Liver (tissue), 9 donors: Measurements from ENCODE around the gene SYCP2L. TPM values are rescaled to one million over a fixed set of nuclear protein-coding genes. Genes with fewer than 3 reads are reported as not detected.
"Not testable (repeated sequence)": the region's sequence is repeated elsewhere in the genome, so short reads cannot be mapped to it uniquely, and the experiment has no call there.

Experiments used
- DNase-seq: peaks from one replicate; pipeline ENCODE4 v3.0.0-alpha.2; 2017; ENCODE audit warnings: low spot score
- H3K27ac ChIP-seq, 2 donors: one replicate each; pipeline ENCODE4 v1.7.0; 2013; ENCODE audit warnings: inconsistent platforms in 2 of 2, low read length in 2 of 2, control low read depth in 1 of 2, low read depth in 1 of 2, mild to moderate bottlenecking in 1 of 2
- H3K27me3 ChIP-seq, 4 donors: one replicate each; pipeline versions ENCODE4 v1.6.1 to v1.7.0; 2013; ENCODE audit warnings: low read length in 3 of 4, inconsistent platforms in 1 of 4, mild to moderate bottlenecking in 1 of 4, moderate library complexity in 1 of 4; ENCODE audit not compliant: control insufficient read depth in 4 of 4, insufficient read depth in 4 of 4
- H3K36me3 ChIP-seq, 4 donors: one replicate each; pipeline versions ENCODE4 v1.6.1 to v1.7.0; 2013; ENCODE audit warnings: low read length in 3 of 4, mild to moderate bottlenecking in 3 of 4, low read depth in 1 of 4, moderate library complexity in 1 of 4; ENCODE audit not compliant: control insufficient read depth in 4 of 4, insufficient read depth in 3 of 4
- H3K4me1 ChIP-seq, 4 donors: one replicate each; pipeline versions ENCODE4 v1.6.1 to v1.7.0; 2013; ENCODE audit warnings: low read length in 3 of 4, mild to moderate bottlenecking in 3 of 4, moderate library complexity in 1 of 4; ENCODE audit not compliant: control insufficient read depth in 4 of 4, insufficient read depth in 4 of 4
- H3K4me3 ChIP-seq, 3 donors: one replicate each; pipeline versions ENCODE4 v1.6.1 to v1.7.0; 2013; ENCODE audit warnings: low read length in 3 of 3, control low read depth in 1 of 3, low read depth in 1 of 3, mild to moderate bottlenecking in 1 of 3
- H3K9ac ChIP-seq, 2 donors: one replicate each; pipeline ENCODE4 v1.7.0; 2013; ENCODE audit warnings: low read length in 2 of 2, mild to moderate bottlenecking in 2 of 2, moderate library complexity in 2 of 2, control low read depth in 1 of 2, low read depth in 1 of 2
- H3K9me3 ChIP-seq, 4 donors: one replicate each; pipeline versions ENCODE4 v1.6.1 to v1.7.0; 2013; ENCODE audit warnings: low read length in 3 of 4; ENCODE audit not compliant: control insufficient read depth in 4 of 4
- CTCF ChIP-seq: fragments of 150-350 bp; IDR thresholded peaks from 2 replicates; pipeline ENCODE4 v1.5.1; 2017; ENCODE audit warnings: improper control_type of control experiment, low read depth, low read length; ENCODE audit not compliant: missing input control
- EGR1 ChIP-seq, 2 donors: IDR thresholded peaks; 2 replicates each; pipeline ENCODE4 v1.6.1; 2016 to 2018; ENCODE audit warnings: antibody characterized with exemption in 2 of 2, low read depth in 2 of 2
- FOXA1 ChIP-seq: IDR thresholded peaks from 2 replicates; pipeline ENCODE4 v1.6.1; 2016; ENCODE audit warnings: antibody characterized with exemption
- FOXA2 ChIP-seq: IDR thresholded peaks from 2 replicates; pipeline ENCODE4 v1.6.1; 2016; ENCODE audit warnings: antibody characterized with exemption
- GABPA ChIP-seq, 2 donors: IDR thresholded peaks in 1 of 2; conservative IDR thresholded peaks in 1 of 2; 2 replicates each; pipeline ENCODE4 v1.6.1; 2016; ENCODE audit warnings: antibody characterized with exemption in 2 of 2, mild to moderate bottlenecking in 1 of 2, moderate library complexity in 1 of 2
- HNF4A ChIP-seq, 2 donors: conservative IDR thresholded peaks; 2 replicates each; pipeline ENCODE4 v1.6.1; 2016; ENCODE audit warnings: antibody characterized with exemption in 2 of 2, mild to moderate bottlenecking in 2 of 2
- HNF4G ChIP-seq: IDR thresholded peaks from 2 replicates; pipeline ENCODE4 v1.6.1; 2016; ENCODE audit warnings: antibody characterized with exemption
- REST ChIP-seq: IDR thresholded peaks from 2 replicates; pipeline ENCODE4 v1.6.1; 2016; ENCODE audit warnings: antibody characterized with exemption, mild to moderate bottlenecking
- YY1 ChIP-seq: IDR thresholded peaks from 2 replicates; pipeline ENCODE4 v1.6.1; 2016; ENCODE audit warnings: antibody characterized with exemption, mild to moderate bottlenecking
- ZBTB33 ChIP-seq: IDR thresholded peaks from 2 replicates; pipeline ENCODE4 v1.6.1; 2016; ENCODE audit warnings: antibody characterized with exemption
- WGBS: extraction: QIAGEN DNeasy Blood & Tissue Kit; methylation state at CpG from one replicate; pipeline ENCODE4 v1.1.7; 2013; 5-methylcytosine and 5-hydroxymethylcytosine counted together
- polyA plus RNA-seq, 2 donors: library from polyadenylated mRNA; stranded (reverse) in 1 of 2; unstranded in 1 of 2; fragments of 200-250 nt in 1 of 2; fragments of >200 nt in 1 of 2; fragmentation: Nextera tagmentation in 1 of 2; extraction: Ambion mirVana in 1 of 2; gene quantifications; one replicate each; pipeline versions ENCODE4 v1.2.1 to v1.2.3, GENCODE V29; 2013 to 2015
- total RNA-seq, 2 donors: library from RNA; depleted of rRNA; stranded (reverse); fragments of >200 nt; gene quantifications; one replicate each; pipeline ENCODE4 v1.2.3, GENCODE V29; 2014
- donor health status: healthy.
- donor health status: healthy.
- donor health status: healthy.
- donor health status: healthy.
- donor health status: healthy.

The SYCP2L gene
- total and polyA plus RNA-seq, 4 donors: 0.28 to 0.33 TPM; not detected in 2

GRCh38 chr6:10862361-10862760, 24.5 kb upstream of the SYCP2L start:
- TF ChIP-seq FOXA1: no peak
- TF ChIP-seq GABPA (IDR thresholded peaks at IDR 0.05 in 1 of 2, conservative IDR thresholded peaks at IDR 0.05 in 1 of 2): no peak
- no peak for TF ChIP-seq HNF4G
- TF ChIP-seq CTCF: no peak
- TF ChIP-seq YY1: no peak
- no peak for TF ChIP-seq FOXA2
- no peak for TF ChIP-seq ZBTB33
- TF ChIP-seq HNF4A (conservative IDR thresholded peaks at IDR 0.05): no peak
- TF ChIP-seq EGR1 (IDR thresholded peaks at IDR 0.05; ENCODE audit: low read depth in 2 of 2): no peak
- no peaks in the 10 kb centered on the region for H3K4me1 ChIP-seq

GRCh38 chr6:10863031-10863430, 23.8 kb upstream of the SYCP2L start:
- not testable (repeated sequence) for H3K4me3 ChIP-seq, H3K9ac ChIP-seq, DNase-seq, H3K9me3 ChIP-seq, H3K4me1 ChIP-seq, H3K36me3 ChIP-seq, H3K27me3 ChIP-seq, H3K27ac ChIP-seq
- 93% methylated on average over 7 of the region's 7 CpGs for WGBS

More at GRCh38 chr6:10862361-10862760, 24.5 kb upstream of the SYCP2L start:
- Histone ChIP-seq H3K9ac (no peak overlapping the region), H3K36me3 (no peaks in the 10 kb centered on the region), H3K4me3 (no peak overlapping the region), H3K27ac (no peak overlapping the region), H3K9me3 (no peaks in the 10 kb centered on the region), H3K27me3 (no peaks in the 10 kb centered on the region)
- 89% methylated on average over 4 of the region's 4 CpGs for WGBS
- DNase-seq: no peak

GRCh38 chr6:10866709-10867108, 20.1 kb upstream of the SYCP2L start:
- WGBS: 70% methylated on average over 3 of the region's 3 CpGs
- H3K4me3 ChIP-seq, H3K4me1 ChIP-seq, H3K9ac ChIP-seq, H3K27ac ChIP-seq, DNase-seq, H3K9me3 ChIP-seq, H3K36me3 ChIP-seq, H3K27me3 ChIP-seq: not testable (repeated sequence)

GRCh38 chr6:10867952-10868351, 18.9 kb upstream of the SYCP2L start:
- Histone ChIP-seq H3K36me3 (no peaks in the 10 kb centered on the region), H3K4me1 (no peaks in the 10 kb centered on the region), H3K9ac (no peak overlapping the region), H3K4me3 (no peak overlapping the region), H3K9me3 (no peaks in the 10 kb centered on the region), H3K27ac (no peak overlapping the region), H3K27me3 (no peaks in the 10 kb centered on the region)
- TF ChIP-seq GABPA (IDR thresholded peaks at IDR 0.05 in 1 of 2, conservative IDR thresholded peaks at IDR 0.05 in 1 of 2) (no peak), HNF4G (no peak), REST (no peak), FOXA1 (no peak)
- no peak for DNase-seq
- 89% methylated on average over 3 of the region's 3 CpGs for WGBS
